HG02885 (cell line): ENCODE data around the gene TFE3.
"Not testable (repeated sequence)": the region's sequence is repeated elsewhere in the genome, so short reads cannot be mapped to it uniquely, and the experiment has no call there.

Source experiments
- ATAC-seq: cut with Tn5 transposase; IDR thresholded peaks from one replicate; pipeline ENCODE4 v1.9.1; 2021; ENCODE audit warnings: mild to moderate bottlenecking; ENCODE audit not compliant: unreplicated experiment, poor library complexity

TFE3 gene

GRCh38 chrX:49002091-49002935, 40.8 kb downstream of the TFE3 start, which contains the start of gene GRIPAP1:
TSS of gene GRIPAP1 (minus strand) at chrX:49002264. CDS start at chrX:49002229, 35 bp downstream.
- peak; percentile 79 for ATAC-seq

GRCh38 chrX:49001521-49002090, 41.6 kb downstream of the TFE3 start:
- peak; percentile 33 for ATAC-seq

- no peak for ATAC-seq
Observed at GRCh38 chrX:49000636-49001035, 42.5 kb downstream of the TFE3 start.

- no peak for ATAC-seq
Observed at GRCh38 chrX:48999030-48999429, 44.1 kb downstream of the TFE3 start.

GRCh38 chrX:48998391-48998790, 44.8 kb downstream of the TFE3 start:
- no peak for ATAC-seq

- no peak for ATAC-seq
Observed at GRCh38 chrX:48997865-48998264, 45.3 kb downstream of the TFE3 start.

- ATAC-seq: no peak
Observed at GRCh38 chrX:48997455-48997854, 45.7 kb downstream of the TFE3 start.

- ATAC-seq: no peak
Observed at GRCh38 chrX:48996969-48997368, 46.2 kb downstream of the TFE3 start.

- no peak for ATAC-seq
Observed at GRCh38 chrX:48992341-48992740, 50.8 kb downstream of the TFE3 start.

GRCh38 chrX:48989483-48989882, 53.7 kb downstream of the TFE3 start:
- ATAC-seq: no peak

- ATAC-seq: no peak
Observed at GRCh38 chrX:48983896-48984295, 59.3 kb downstream of the TFE3 start.

GRCh38 chrX:48983081-48983480, 60.1 kb downstream of the TFE3 start:
- no peak for ATAC-seq

- no peak for ATAC-seq
Observed at GRCh38 chrX:48981178-48981577, 62.0 kb downstream of the TFE3 start.

GRCh38 chrX:48980341-48980740, 62.8 kb downstream of the TFE3 start:
- not testable (repeated sequence) for ATAC-seq
